Fibroblast of the aortic adventitia (primary cell): Measurements from ENCODE around the gene EPG5. TPM values are rescaled to one million over a fixed set of nuclear protein-coding genes. Genes with fewer than 3 reads are reported as not detected.
"Not testable (repeated sequence)": the region's sequence is repeated elsewhere in the genome, so short reads cannot be mapped to it uniquely, and the experiment has no call there.

Experiments
- DNase-seq: peaks from one replicate; pipeline ENCODE4 v3.0.0-alpha.2; 2010; ENCODE audit warnings: low read depth
- H3K4me3 ChIP-seq: 2 replicates; pipeline ENCODE4 v1.5.1; 2011; ENCODE audit warnings: low read depth, mild to moderate bottlenecking, control low read depth, low read length, moderate library complexity
- total RNA-seq: library from RNA; depleted of rRNA; stranded (reverse); fragments of >200 nt; gene quantifications from 2 replicates; pipeline ENCODE4 v1.2.3, GENCODE V29; 2012; ENCODE audit warnings: low replicate concordance
- TF ChIP-seq, protein P1 (sequence below): IDR thresholded peaks from 2 replicates; pipeline ENCODE4 v1.5.1; 2011; ENCODE audit warnings: mild to moderate bottlenecking, low read length, control low read depth, inconsistent platforms; ENCODE audit not compliant: insufficient read depth

EPG5 gene
- total RNA-seq, 1 donor, result 66.3 TPM

- H3K4me3 ChIP-seq, result no peak overlapping the region
- DNase-seq, result peak; percentile 45
- TF ChIP-seq, protein P1, sequence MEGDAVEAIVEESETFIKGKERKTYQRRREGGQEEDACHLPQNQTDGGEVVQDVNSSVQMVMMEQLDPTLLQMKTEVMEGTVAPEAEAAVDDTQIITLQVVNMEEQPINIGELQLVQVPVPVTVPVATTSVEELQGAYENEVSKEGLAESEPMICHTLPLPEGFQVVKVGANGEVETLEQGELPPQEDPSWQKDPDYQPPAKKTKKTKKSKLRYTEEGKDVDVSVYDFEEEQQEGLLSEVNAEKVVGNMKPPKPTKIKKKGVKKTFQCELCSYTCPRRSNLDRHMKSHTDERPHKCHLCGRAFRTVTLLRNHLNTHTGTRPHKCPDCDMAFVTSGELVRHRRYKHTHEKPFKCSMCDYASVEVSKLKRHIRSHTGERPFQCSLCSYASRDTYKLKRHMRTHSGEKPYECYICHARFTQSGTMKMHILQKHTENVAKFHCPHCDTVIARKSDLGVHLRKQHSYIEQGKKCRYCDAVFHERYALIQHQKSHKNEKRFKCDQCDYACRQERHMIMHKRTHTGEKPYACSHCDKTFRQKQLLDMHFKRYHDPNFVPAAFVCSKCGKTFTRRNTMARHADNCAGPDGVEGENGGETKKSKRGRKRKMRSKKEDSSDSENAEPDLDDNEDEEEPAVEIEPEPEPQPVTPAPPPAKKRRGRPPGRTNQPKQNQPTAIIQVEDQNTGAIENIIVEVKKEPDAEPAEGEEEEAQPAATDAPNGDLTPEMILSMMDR, result no peak
Observed at GRCh38 chr18:45829855-45830254, 137.3 kb downstream of the EPG5 start.

DNA sequence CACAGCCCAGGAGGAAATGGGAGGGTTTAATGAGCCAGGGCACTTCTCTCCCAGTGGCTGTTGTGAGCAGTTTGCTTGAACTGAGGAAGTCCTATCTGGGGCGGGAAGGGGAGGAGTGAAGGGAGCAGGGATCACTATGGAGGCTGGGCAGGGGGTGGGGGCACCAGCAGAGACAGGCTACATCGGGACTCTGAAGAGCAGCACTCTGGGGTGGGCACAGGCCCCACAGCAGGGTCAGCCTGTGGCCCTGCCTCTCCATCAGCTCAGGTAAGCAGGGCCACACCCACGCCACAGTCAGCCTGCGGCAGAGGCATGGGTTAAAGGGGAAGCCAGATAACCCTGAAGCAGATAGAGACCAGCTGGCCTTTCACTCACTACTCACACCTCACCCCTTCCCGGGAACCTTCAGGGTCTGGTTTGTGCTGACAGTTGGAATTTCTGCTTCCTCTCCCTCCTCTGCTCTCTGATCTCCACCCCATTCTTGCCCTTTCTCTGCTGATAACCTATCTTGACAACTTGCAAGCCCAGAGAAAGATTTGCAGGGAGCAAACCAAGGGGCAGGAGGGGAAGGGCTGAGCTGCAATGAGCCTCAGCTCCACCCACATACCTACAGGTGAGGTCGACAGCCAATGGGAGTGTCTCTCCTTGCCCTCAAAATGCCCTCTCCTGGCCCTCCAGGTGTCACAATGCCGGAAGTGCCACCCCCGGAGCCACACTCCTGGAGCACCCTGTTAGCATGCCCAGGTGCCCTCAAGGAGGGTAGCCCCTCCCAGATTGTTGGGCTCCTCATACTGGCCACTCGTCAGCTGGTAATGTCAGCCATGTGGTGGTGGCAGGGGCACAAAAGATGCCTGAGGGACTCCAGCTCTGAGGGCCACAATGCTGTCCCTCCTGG is 138.0 kb downstream of the EPG5 start:
- TF ChIP-seq, protein P1, result no peak
- H3K4me3 ChIP-seq, result no peak overlapping the region
- DNase-seq, result peak; percentile 52

GRCh38 chr18:45826716-45827115 is 140.4 kb downstream of the EPG5 start:
- H3K4me3 ChIP-seq, DNase-seq: not testable (repeated sequence)

- H3K4me3 ChIP-seq, result no peak overlapping the region
- TF ChIP-seq, protein P1, result no peak
- DNase-seq, result no peak
Observed at GRCh38 chr18:45826084-45826483, 141.0 kb downstream of the EPG5 start.

DNA sequence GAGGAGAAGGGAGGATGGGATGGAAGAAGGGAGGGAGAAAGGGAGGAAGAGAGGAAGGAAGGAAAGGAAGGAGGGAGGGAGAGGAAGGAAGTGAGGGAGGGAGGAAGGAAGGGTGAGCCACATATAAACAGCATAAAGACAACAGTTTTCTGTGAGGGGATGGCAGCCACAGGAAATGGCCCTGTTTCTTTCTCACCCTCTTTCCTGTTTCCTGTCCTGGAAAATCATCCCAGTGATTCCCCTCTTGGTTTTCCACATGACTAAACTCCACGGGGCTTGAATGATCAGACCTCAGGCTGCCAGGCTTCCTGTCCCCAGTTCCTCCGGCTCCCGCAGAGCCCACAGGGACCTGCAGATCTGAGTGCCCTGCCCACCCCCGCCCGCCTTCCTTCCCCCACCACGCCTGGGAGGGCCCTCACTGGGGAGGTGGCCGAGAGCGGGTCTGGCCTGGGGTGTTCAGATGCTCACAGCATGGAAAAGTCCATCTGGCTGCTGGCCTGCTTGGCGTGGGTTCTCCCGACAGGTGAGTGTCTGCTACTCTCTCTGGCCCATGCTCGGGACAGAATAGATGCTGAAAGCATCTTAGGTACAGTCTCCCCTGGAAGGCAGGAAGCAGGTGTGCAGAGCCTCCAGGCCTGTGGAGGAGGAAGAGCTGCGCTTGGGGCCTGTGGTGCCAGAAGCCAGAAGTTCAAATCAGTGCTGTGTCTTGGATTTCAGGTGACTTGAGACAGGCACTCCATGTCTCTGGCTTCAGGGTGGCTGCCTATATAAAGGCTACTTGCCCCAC is 141.7 kb downstream of the EPG5 start, which contains the start of gene SIGLEC15:
Gene SIGLEC15 (plus strand): TSS at position 418 of the 787 bp plus-strand sequence. CDS start 54 bp downstream, at position 472.
- TF ChIP-seq, protein P1, result no peak
- no peak within 1 kb of the TSS for H3K4me3 ChIP-seq
- DNase-seq, result no peak

GRCh38 chr18:45821711-45822110 is 145.4 kb downstream of the EPG5 start:
- no peak for DNase-seq
- no peak overlapping the region for H3K4me3 ChIP-seq
- TF ChIP-seq, protein P1, result no peak

- no peak overlapping the region for H3K4me3 ChIP-seq
- TF ChIP-seq, protein P1, result no peak
- DNase-seq, result no peak
Observed at GRCh38 chr18:45821026-45821425, 146.1 kb downstream of the EPG5 start.
